ENCODE measurements around the gene ABHD5.

- TF ChIP-seq EZH2 (IDR thresholded peaks at IDR 0.05; ENCODE audit: insufficient read depth, poor library complexity, severe bottlenecking), result no peak
- TF ChIP-seq EZH2phosphoT487 (IDR thresholded peaks at IDR 0.05; ENCODE audit: insufficient read depth, low read depth), result no peak
These were observed 5.1 kb downstream of the ABHD5 start for GRCh38 chr3:43695863-43696262.

Measured in GM23248 (cell line).